Central memory CD8-positive, alpha-beta T cell (primary cell): ENCODE measurements around the gene GUCA1C.

Source experiments
- ATAC-seq: fragments of 150-1000 bp; cut with Tn5 transposase; replicated peaks from 2 replicates; pipeline ENCODE4 v1.10.0; 2022; ENCODE audit warnings: mild to moderate bottlenecking, moderate FRiP score, moderate number of reproducible peaks; ENCODE audit not compliant: poor library complexity, severe bottlenecking; ENCODE audit errors: extremely low read depth
- DNase-seq, 2 donors: peaks; one replicate each; pipeline ENCODE4 v3.0.0; 2021; ENCODE audit warnings: low spot score in 2 of 2
- H3K27ac Mint-ChIP-seq: one replicate; pipeline ENCODE4 v1.8.0; 2022; ENCODE audit warnings: low read depth, mild to moderate bottlenecking, moderate library complexity, mixed read lengths
- H3K27me3 Mint-ChIP-seq: one replicate; pipeline ENCODE4 v1.8.0; 2022; ENCODE audit warnings: mixed read lengths
- H3K36me3 Mint-ChIP-seq: one replicate; pipeline ENCODE4 v1.8.0; 2022; ENCODE audit warnings: mild to moderate bottlenecking, moderate library complexity, mixed read lengths; ENCODE audit not compliant: insufficient read depth
- H3K4me1 Mint-ChIP-seq: one replicate; pipeline ENCODE4 v1.8.0; 2022; ENCODE audit warnings: mixed read lengths
- H3K4me3 Mint-ChIP-seq: one replicate; pipeline ENCODE4 v1.8.0; 2022; ENCODE audit warnings: mild to moderate bottlenecking, moderate library complexity, mixed read lengths
- H3K9me3 Mint-ChIP-seq: one replicate; pipeline ENCODE4 v1.8.0; 2022; ENCODE audit warnings: mixed read lengths

Gene GUCA1C

DNA sequence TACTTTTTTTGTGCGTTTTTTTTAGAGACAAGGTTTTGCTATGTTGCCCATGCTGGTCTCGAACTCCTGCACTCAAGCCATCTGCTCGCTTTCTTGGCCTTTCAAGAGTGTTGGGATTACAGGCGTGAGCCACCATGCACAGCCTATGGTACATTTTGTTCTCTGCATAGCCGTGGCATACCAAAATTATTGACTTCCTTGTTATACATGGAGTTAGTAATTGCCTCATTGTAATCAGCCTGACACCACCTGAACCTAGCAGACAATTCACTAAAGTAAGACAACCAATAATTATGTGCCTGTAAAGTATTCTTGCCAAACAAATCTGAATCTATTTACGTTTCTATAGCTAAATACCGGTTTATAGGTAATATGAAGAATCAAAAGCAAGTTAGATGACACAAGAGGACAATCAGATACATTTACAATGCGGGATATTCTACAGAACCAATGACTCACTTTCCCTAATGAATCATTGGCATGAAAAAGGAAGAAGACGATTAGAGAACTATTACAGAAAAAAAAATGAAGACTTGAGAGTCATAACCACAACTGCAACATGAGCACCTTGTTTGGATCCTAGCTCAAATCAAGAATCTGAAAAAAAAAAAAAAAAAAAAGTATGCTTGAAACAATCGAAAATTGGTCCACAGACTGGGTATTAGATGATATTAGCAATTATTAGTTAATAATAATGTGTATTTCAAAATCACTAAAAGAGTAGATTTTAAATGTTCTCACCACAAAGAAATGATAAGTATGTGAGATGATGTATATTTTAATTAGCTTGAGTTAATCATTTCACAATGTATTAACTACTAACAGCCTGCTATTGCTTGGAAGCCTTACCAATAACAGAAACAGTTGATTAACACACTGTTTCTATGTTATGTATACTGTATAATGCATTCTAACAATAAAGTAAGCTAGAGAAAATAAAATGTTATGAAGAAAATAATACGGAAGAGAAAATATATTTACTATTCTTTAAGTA, 7.1 kb downstream of the GUCA1C start:
- Mint-ChIP-seq H3K27me3 (peaks cover 68% of the 10 kb centered on the region), H3K4me1 (no peaks in the 10 kb centered on the region), H3K27ac (no peak overlapping the region), H3K9me3 (no peaks in the 10 kb centered on the region), H3K4me3 (no peak overlapping the region), H3K36me3 (no peaks in the 10 kb centered on the region)
- ATAC-seq = no peak
- DNase-seq = no peak

GRCh38 chr3:108940568-108941263, 13.0 kb downstream of the GUCA1C start:
- Mint-ChIP-seq H3K36me3 (no peaks in the 10 kb centered on the region), H3K4me3 (no peak overlapping the region), H3K9me3 (no peaks in the 10 kb centered on the region), H3K4me1 (no peaks in the 10 kb centered on the region), H3K27ac (no peak overlapping the region), H3K27me3 (peaks cover 28% of the 10 kb centered on the region)
- ATAC-seq (no peak), DNase-seq (no peak)

DNA sequence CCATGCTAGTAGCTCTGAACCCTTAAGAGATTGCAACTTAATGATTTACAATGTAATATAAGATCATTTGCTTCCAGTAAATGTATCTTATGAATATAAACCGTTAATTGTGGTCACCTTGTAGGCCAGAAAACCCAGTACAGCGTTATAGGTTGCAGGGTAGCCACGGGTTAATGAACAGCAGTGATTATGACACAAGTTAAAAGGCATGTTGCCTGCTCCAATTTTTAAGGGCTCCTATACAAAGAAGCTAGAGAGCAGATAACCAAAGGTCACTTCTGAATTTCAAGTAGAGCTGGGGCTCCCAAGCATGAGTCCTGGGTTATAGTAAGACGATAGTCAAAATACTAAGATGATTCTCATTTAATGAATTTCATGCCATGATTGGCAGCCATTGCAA, 13.5 kb downstream of the GUCA1C start:
- no peaks in the 10 kb centered on the region for H3K9me3 Mint-ChIP-seq
- H3K4me3 Mint-ChIP-seq = no peak overlapping the region
- ATAC-seq (no peak), DNase-seq (no peak)
- no peaks in the 10 kb centered on the region for H3K36me3 Mint-ChIP-seq
- no peaks in the 10 kb centered on the region for H3K4me1 Mint-ChIP-seq
- H3K27me3 Mint-ChIP-seq = peaks cover 28% of the 10 kb centered on the region
- H3K27ac Mint-ChIP-seq = no peak overlapping the region

DNA sequence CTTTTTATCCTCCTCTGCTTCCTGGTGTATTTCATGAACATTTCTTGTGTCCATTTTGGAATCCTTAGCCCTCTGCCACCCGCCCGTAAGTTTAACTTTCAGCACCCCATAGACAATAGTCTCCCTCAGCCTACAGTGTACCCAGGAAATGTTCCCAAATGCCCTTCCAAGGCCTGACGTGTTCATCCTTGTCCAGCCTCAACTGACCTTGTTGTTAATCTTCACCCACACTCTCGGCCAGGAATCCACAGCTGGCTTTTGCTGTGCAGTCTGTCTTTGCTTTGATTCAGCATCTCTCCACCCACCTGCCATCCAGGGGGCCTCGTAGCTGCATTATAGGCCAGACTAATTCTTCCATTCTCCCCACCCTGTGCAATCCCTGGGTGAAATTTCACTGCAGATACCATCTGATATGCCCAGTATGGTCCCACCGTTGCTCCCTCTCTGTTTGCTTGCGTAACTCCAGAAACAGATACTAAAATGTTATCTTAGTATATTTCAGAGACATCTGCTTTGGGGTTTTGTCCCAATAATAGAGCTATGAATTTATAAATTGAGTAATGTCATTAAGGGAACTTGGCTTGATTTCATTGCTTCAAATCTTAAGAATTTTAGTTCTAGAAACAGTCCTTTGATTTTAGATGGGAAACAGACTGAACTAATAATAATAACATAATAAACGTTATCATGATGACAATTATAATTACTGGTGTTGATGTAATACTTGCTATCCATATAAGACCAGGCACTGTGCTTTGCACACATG, 16.6 kb downstream of the GUCA1C start:
- H3K4me3 Mint-ChIP-seq = no peak overlapping the region
- H3K36me3 Mint-ChIP-seq = no peaks in the 10 kb centered on the region
- no peaks in the 10 kb centered on the region for H3K9me3 Mint-ChIP-seq
- no peak overlapping the region for H3K27ac Mint-ChIP-seq
- H3K27me3 Mint-ChIP-seq = no peaks in the 10 kb centered on the region
- no peak for DNase-seq
- no peaks in the 10 kb centered on the region for H3K4me1 Mint-ChIP-seq
- no peak for ATAC-seq

DNA sequence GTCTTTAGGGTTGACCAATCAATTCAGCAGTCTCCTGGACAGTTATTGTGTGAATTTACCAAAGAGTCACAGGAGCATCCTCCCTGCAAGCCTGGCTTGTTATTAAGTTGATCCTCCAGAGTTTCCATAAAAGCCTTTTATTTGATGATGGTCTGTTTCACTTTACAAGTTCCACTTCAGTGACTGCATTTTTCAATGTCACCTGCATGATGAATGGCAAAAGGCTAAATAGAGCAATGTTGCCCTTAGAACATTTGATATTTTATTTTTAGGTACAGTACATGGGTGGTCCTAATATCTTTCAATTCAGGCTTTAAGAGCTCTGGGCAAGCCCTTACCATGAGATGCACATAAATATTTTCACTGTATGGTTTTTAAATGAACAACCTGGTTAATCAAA, 22.6 kb downstream of the GUCA1C start:
- peaks cover 49% of the 10 kb centered on the region for H3K27me3 Mint-ChIP-seq
- no peak for ATAC-seq

GRCh38 chr3:108918866-108919265, 34.8 kb downstream of the GUCA1C start:
- ATAC-seq = no peak
- Mint-ChIP-seq H3K27ac (no peak overlapping the region), H3K4me1 (peaks cover 13% of the 10 kb centered on the region)

More for the DNA sequence above, 22.6 kb downstream of the GUCA1C start:
- Mint-ChIP-seq H3K4me3 (no peak overlapping the region), H3K4me1 (no peaks in the 10 kb centered on the region), H3K27ac (no peak overlapping the region), H3K9me3 (peaks cover 8% of the 10 kb centered on the region), H3K36me3 (peaks cover 2% of the 10 kb centered on the region)
- no peak for DNase-seq

DNA sequence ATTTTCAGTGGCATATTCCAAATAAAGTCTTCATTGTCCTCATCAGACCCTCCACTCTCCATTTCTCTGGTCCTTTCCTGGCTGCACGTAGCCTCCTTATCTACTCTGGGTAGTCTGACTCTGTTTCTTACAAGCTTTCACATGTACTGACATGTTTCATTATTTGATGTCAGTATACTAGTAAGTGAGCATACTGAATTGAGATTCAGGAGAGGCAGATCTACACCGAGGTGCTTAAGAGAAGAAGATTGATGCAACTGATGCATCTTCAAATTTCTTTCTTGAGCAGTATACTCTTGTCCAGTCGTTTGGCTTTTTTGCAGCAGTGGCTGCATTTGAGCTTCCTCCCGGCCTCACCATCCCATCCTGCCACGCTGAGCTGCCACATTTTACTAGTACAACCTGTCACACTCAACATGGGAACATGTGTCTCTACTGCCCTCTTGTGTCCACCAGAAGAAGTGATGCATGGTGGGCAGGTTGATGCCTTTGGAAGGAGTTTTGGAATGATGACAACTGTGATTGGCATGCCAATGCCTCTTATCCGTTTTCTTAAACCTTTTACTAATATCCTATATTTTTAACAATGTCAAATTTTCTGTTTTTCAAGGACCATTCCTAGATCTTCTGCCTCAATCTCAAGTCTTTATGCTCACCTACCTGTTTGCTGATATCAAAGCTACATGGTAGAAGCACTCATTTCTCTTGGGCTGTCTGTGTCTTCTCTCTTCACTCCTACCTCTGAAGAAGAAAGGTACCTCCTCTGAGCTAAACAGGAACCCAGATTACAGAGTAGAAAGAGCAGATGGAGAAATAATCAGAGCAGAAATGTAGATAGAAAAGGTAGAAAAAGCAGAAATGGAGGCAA, 38.7 kb downstream of the GUCA1C start:
- Mint-ChIP-seq H3K36me3 (no peaks in the 10 kb centered on the region), H3K27me3 (no peaks in the 10 kb centered on the region), H3K4me1 (peaks cover 18% of the 10 kb centered on the region), H3K27ac (no peak overlapping the region), H3K9me3 (no peaks in the 10 kb centered on the region), H3K4me3 (peak overlapping the region; percentile 40)
- ATAC-seq (peak; percentile 83), DNase-seq (peak; percentile 32 to 62)

More at GRCh38 chr3:108918866-108919265, 34.8 kb downstream of the GUCA1C start:
- Mint-ChIP-seq H3K4me3 (no peak overlapping the region), H3K27me3 (peaks cover 9% of the 10 kb centered on the region), H3K9me3 (no peaks in the 10 kb centered on the region), H3K36me3 (no peaks in the 10 kb centered on the region)
- DNase-seq = no peak

DNA sequence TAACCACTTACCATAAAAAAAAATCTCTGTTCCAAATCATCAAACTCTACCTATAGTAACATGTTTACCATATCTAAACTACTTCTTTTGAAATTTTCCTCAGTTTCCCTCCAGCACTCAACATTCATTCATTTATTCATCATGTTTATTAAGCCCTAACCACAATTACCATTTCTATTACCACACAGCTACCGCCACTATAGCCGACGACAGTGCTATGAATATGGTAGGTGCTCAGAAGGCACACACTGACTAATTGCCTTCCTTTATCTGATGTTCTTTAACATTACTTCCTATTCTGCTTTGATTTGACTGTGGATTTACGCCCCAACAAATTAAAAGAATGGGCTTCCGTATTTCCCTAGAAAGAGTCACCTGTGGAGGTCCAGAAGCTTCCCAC, 43.9 kb downstream of the GUCA1C start:
- Mint-ChIP-seq H3K4me1 (peaks cover 15% of the 10 kb centered on the region), H3K27ac (no peak overlapping the region), H3K36me3 (no peaks in the 10 kb centered on the region), H3K27me3 (no peaks in the 10 kb centered on the region), H3K9me3 (no peaks in the 10 kb centered on the region), H3K4me3 (no peak overlapping the region)
- DNase-seq = no peak
- ATAC-seq = no peak

GRCh38 chr3:108907194-108907593, 46.5 kb downstream of the GUCA1C start:
- DNase-seq = no peak
- no peak for ATAC-seq
- Mint-ChIP-seq H3K4me3 (no peak overlapping the region), H3K9me3 (no peaks in the 10 kb centered on the region), H3K4me1 (peaks cover 7% of the 10 kb centered on the region), H3K27me3 (no peaks in the 10 kb centered on the region), H3K27ac (no peak overlapping the region), H3K36me3 (no peaks in the 10 kb centered on the region)

GRCh38 chr3:108899530-108899929, 54.1 kb downstream of the GUCA1C start:
- peaks cover 8% of the 10 kb centered on the region for H3K27me3 Mint-ChIP-seq
- H3K27ac Mint-ChIP-seq = no peak overlapping the region
- no peaks in the 10 kb centered on the region for H3K36me3 Mint-ChIP-seq
- no peak for ATAC-seq
- no peaks in the 10 kb centered on the region for H3K9me3 Mint-ChIP-seq
- DNase-seq = no peak
- peaks cover 7% of the 10 kb centered on the region for H3K4me1 Mint-ChIP-seq
- H3K4me3 Mint-ChIP-seq = no peak overlapping the region

- H3K27ac Mint-ChIP-seq = no peak overlapping the region
- no peak for DNase-seq
- H3K27me3 Mint-ChIP-seq = peaks cover 8% of the 10 kb centered on the region
- H3K4me1 Mint-ChIP-seq = peaks cover 7% of the 10 kb centered on the region
- no peaks in the 10 kb centered on the region for H3K9me3 Mint-ChIP-seq
- no peak for ATAC-seq
- no peaks in the 10 kb centered on the region for H3K36me3 Mint-ChIP-seq
- no peak overlapping the region for H3K4me3 Mint-ChIP-seq
Measured at GRCh38 chr3:108897883-108898282, 55.8 kb downstream of the GUCA1C start.

DNA sequence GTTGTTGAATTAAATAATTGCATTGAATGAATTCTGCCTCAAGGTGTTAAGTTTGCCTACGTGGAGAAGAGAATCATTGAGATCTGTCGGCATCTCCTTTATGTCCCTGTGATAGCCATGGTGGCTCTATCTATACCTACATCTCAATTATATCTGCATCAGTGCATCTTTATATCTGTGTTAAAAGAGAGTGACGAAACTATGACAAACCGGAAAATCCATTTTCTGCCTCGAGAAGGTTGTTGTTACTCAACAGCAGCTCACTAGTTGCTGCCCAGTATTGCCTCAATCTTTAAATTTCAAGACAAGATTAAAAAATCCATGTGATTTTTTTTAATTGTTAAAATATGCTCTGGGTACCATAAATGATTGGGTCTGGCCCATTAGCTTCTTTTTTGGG, 58.7 kb downstream of the GUCA1C start:
- ATAC-seq (no peak), DNase-seq (no peak)
- Mint-ChIP-seq H3K9me3 (no peaks in the 10 kb centered on the region), H3K27ac (no peak overlapping the region), H3K4me1 (no peaks in the 10 kb centered on the region), H3K27me3 (peaks cover 8% of the 10 kb centered on the region), H3K36me3 (no peaks in the 10 kb centered on the region), H3K4me3 (no peak overlapping the region)
